ENCODE results near the gene RFPL3. TPM values are rescaled to one million over a fixed set of nuclear protein-coding genes. Genes with fewer than 3 reads are reported as not detected.

Gene RFPL3
- total RNA-seq, 6 experiments from 2014 or later, result not detected

- H3K27ac ChIP-seq, result no peak overlapping the region
- 0% methylated on average over 1 of the region's 11 CpGs for WGBS (ENCODE audit: insufficient coverage, low coverage, low lambda C conversion rate, missing lambda C conversion rate)
- no peaks in the 10 kb centered on the region for H3K4me1 ChIP-seq
- H3K4me3 ChIP-seq, result no peak overlapping the region
- TF ChIP-seq CTCF (IDR thresholded peaks at IDR 0.05) (no peak), POLR2A (IDR thresholded peaks at IDR 0.05) (no peak)
- no peaks in the 10 kb centered on the region for H3K36me3 ChIP-seq
- H3K9me3 ChIP-seq, result no peaks in the 10 kb centered on the region
- ATAC-seq, result no peak
- peak in 1 of 3 donors; percentile 17 for DNase-seq
- no peaks in the 10 kb centered on the region for H3K27me3 ChIP-seq
- intact Hi-C loops (cut with DNase I), result no loop called here
These were observed 46.1 kb upstream of the RFPL3 start for GRCh38 chr22:32311551-32312071.

- no peaks in the 10 kb centered on the region for H3K9me3 ChIP-seq
- no peaks in the 10 kb centered on the region for H3K27me3 ChIP-seq
- DNase-seq (no peak), ATAC-seq (no peak)
- 77% methylated on average over 4 of the region's 4 CpGs for WGBS (ENCODE audit: insufficient coverage, low coverage, low lambda C conversion rate, missing lambda C conversion rate)
- H3K4me3 ChIP-seq, result no peak overlapping the region
- H3K36me3 ChIP-seq, result no peaks in the 10 kb centered on the region
- no peak for TF ChIP-seq CTCF (IDR thresholded peaks at IDR 0.05)
- no peak for TF ChIP-seq POLR2A (IDR thresholded peaks at IDR 0.05)
- intact Hi-C loops (cut with DNase I), result no loop called here
- H3K27ac ChIP-seq, result no peak overlapping the region
- no peaks in the 10 kb centered on the region for H3K4me1 ChIP-seq
These were observed 44.9 kb upstream of the RFPL3 start for GRCh38 chr22:32312748-32313147.

- ATAC-seq, result no peak
- Histone ChIP-seq H3K27me3 (no peaks in the 10 kb centered on the region), H3K4me1 (no peaks in the 10 kb centered on the region), H3K4me3 (no peak overlapping the region), H3K9me3 (no peaks in the 10 kb centered on the region), H3K36me3 (no peaks in the 10 kb centered on the region), H3K27ac (no peak overlapping the region)
- TF ChIP-seq CTCF (IDR thresholded peaks at IDR 0.05) (no peak), POLR2A (IDR thresholded peaks at IDR 0.05) (no peak)
- no peak for DNase-seq
- intact Hi-C loops (cut with DNase I), result no loop called here
These were observed 44.1 kb upstream of the RFPL3 start for GRCh38 chr22:32313532-32313931.

GRCh38 chr22:32317524-32317923 is 40.1 kb upstream of the RFPL3 start:
- ATAC-seq, result no peak
- intact Hi-C loops (cut with DNase I), result no loop called here
- no peaks in the 10 kb centered on the region for H3K9me3 ChIP-seq
- peak in 1 of 3 donors; percentile 3 for DNase-seq
- no peaks in the 10 kb centered on the region for H3K27me3 ChIP-seq
- no peak for TF ChIP-seq POLR2A (IDR thresholded peaks at IDR 0.05)
- no peak for TF ChIP-seq CTCF (IDR thresholded peaks at IDR 0.05)
- H3K4me1 ChIP-seq, result no peaks in the 10 kb centered on the region
- WGBS (ENCODE audit: insufficient coverage, low coverage, low lambda C conversion rate, missing lambda C conversion rate), result 0% methylated on average over 1 of the region's 1 CpG
- H3K27ac ChIP-seq, result no peak overlapping the region
- no peaks in the 10 kb centered on the region for H3K36me3 ChIP-seq
- H3K4me3 ChIP-seq, result no peak overlapping the region

GRCh38 chr22:32318361-32318760 is 39.3 kb upstream of the RFPL3 start:
- Histone ChIP-seq H3K27me3 (no peaks in the 10 kb centered on the region), H3K27ac (no peak overlapping the region), H3K4me3 (no peak overlapping the region), H3K36me3 (no peaks in the 10 kb centered on the region), H3K9me3 (no peaks in the 10 kb centered on the region), H3K4me1 (no peaks in the 10 kb centered on the region)
- peak in 2 of 4 donors; percentile 19 to 25 for ATAC-seq
- DNase-seq, result peak in 1 of 3 donors; percentile 17
- TF ChIP-seq CTCF (IDR thresholded peaks at IDR 0.05) (no peak), POLR2A (IDR thresholded peaks at IDR 0.05) (no peak)
- WGBS (ENCODE audit: insufficient coverage, low coverage, low lambda C conversion rate, missing lambda C conversion rate), result 9% methylated on average over 1 of the region's 1 CpG
- intact Hi-C loops (cut with DNase I), result no loop called here

All from right lobe of liver (tissue), 6 donors.